ENCODE results near the gene CSMD2.

CSMD2 gene

DNA sequence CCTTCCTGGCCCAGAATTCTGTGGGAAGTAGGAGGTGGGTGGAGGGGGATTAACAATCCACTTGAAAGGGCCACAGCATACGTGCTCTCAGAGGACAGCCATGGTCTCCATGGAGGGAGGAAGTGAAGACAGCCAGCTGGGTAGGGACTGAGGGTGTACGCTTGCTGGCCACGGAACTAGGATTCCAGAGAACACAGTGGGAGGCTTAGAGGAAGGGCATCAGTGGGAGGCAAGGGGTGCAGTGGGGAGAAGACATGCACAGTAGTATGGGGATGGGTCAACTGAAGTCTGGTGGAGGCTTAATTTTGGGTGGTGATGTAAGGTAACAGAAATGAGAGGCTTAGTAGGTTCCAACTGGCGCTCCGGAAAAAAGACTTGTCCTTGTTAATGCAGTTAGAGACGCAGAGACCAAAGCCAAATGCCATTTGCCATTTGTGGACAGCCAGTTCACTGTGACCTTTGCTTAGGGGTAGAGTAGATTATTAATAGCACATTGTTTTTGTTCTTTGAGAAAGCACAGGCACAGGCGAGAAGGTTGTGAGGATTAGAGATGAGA, 589.6 kb downstream of the CSMD2 start:
- TF ChIP-seq CTCF (IDR thresholded peaks at IDR 0.05; ENCODE audit: borderline replicate concordance, insufficient read depth, low read depth, low read length) = no peak

DNA sequence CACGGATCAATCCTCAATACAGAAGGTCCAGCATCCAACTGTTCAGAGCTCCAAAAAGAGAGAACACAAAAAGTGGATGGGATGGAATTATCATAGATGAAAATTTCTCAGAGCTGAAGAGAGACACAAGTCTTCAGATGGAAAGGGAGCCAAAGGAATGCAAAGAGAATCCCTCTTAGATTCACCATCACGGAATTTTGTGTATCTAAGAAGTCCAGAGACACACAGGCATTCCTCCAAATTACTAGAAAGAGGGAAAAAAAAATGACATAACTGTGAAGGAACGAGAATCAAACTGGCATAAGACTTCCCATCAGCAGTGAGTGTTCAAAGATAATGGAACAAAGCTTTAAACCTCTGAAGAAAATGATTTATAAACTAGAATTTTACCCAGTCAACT, 591.4 kb downstream of the CSMD2 start:
- no peak for TF ChIP-seq CTCF (IDR thresholded peaks at IDR 0.05; ENCODE audit: borderline replicate concordance, insufficient read depth, low read depth, low read length)
- no peak overlapping the region for H3K4me3 ChIP-seq (ENCODE audit: low read depth, low read length)

More for the DNA sequence above, 589.6 kb downstream of the CSMD2 start:
- no peak overlapping the region for H3K4me3 ChIP-seq (ENCODE audit: low read depth, low read length)

DNA sequence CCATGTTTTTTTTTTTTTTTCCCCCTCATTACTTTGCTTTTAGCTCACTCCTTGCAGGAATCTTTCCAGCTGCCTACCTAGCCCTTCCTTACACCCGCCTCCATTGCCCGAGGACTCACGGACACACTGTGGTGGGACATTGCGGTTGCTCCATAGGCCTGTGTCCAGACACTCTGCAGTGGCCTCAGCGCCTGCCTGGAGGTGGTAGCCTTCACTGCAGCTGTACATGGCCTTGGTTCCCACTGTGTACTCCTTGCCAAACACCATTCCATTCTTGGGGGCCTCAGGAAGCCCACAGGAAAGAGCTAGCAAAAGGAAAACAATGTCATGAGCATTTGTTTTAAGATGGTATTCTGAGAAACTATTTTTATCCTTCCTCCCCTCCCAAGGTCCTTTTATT, 592.6 kb downstream of the CSMD2 start:
- H3K4me3 ChIP-seq (ENCODE audit: low read depth, low read length) = no peak overlapping the region
- no peak for TF ChIP-seq CTCF (IDR thresholded peaks at IDR 0.05; ENCODE audit: borderline replicate concordance, insufficient read depth, low read depth, low read length)

DNA sequence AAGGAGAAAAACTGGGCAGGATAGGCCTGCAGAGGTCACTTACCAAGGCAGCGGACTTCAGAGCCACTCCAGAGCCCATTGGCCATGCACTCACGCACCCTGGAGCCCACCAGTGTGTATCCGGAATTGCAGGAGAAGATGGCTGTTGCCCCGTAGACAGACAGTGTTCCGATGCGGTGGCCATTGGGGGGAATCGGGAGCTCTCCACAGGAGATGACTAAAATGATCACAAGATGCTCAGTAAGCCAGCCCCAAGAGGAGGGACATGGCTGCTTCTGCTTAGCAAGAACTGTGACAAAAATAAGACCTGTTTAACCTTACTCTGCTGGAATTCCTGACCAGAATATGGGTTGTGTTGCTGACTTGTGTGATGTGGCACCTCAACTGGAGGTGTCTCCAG, 595.7 kb downstream of the CSMD2 start:
- no peak for TF ChIP-seq CTCF (IDR thresholded peaks at IDR 0.05; ENCODE audit: borderline replicate concordance, insufficient read depth, low read depth, low read length)
- no peak overlapping the region for H3K4me3 ChIP-seq (ENCODE audit: low read depth, low read length)

DNA sequence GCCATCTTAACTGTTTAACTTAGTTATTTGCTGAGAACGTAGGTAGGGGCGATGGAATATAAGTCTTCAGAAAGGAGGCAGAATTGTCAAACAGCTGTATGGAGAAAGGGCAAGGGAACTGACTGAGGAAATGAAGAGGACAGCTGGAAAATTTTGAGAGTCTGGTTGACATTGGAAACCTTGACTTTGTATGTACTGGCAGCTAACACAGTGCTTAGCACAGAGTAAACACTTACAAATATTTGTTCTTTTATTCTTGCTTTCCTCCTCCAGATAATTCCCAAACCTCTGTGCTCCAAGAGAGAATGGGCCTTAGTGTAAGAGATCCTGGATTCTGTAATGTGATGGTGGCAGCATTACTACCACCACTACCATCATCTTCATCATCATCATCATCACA, 601.3 kb downstream of the CSMD2 start:
- no peak overlapping the region for H3K4me3 ChIP-seq (ENCODE audit: low read depth, low read length)
- TF ChIP-seq CTCF (IDR thresholded peaks at IDR 0.05; ENCODE audit: borderline replicate concordance, insufficient read depth, low read depth, low read length) = no peak

DNA sequence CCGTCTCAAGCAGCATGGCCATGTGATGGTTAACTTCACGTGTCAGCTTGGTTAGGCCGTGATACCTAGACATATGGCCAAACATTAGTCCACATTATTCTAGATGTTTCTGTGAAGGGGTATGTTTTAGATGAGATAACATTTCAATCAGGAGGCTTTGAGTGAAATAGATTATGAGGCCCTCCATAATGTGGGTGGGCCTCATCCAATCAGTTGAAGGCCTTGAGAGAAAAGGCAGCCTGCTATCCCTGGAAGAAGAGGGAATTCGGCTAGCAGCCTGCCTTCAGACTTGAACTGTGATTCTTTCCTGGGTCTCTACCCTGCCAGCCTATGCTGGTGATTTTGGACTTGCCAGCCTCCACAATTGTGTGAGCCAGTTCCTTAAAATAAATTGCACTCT, 602.5 kb downstream of the CSMD2 start:
- no peak for TF ChIP-seq CTCF (IDR thresholded peaks at IDR 0.05; ENCODE audit: borderline replicate concordance, insufficient read depth, low read depth, low read length)
- no peak overlapping the region for H3K4me3 ChIP-seq (ENCODE audit: low read depth, low read length)

DNA sequence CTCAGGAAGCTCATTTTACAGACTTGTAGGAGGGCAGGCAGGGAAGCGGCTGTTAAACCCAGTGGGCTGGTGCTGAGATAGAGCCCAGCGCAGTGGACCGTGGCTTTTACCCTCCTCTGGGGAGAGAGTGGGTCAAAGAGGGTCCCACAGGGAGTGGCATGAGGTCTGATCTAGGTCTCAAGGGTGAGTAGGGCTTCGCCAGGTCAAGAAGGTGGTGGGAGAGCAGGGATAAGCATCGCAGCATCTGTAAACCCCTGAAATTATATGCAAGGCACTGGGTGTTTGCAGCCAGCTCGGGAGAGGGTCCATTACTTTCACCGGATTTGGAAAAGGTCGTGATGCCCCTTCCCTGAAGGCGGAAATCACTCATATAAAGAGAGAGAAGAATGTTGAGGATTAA, 603.5 kb downstream of the CSMD2 start:
- no peak for TF ChIP-seq CTCF (IDR thresholded peaks at IDR 0.05; ENCODE audit: borderline replicate concordance, insufficient read depth, low read depth, low read length)
- H3K4me3 ChIP-seq (ENCODE audit: low read depth, low read length) = no peak overlapping the region

Data from GM12875 (cell line).